GM12865 (cell line): ENCODE data around the gene WDR1.

Experiments
- DNase-seq: peaks from one replicate; pipeline ENCODE4 v3.0.0; 2010; ENCODE audit warnings: low read depth
- H3K4me3 ChIP-seq: 2 replicates; pipeline ENCODE4 v1.5.1; 2011; ENCODE audit warnings: mild to moderate bottlenecking, low read depth, low read length, control low read depth
- CTCF ChIP-seq: IDR thresholded peaks from 2 replicates; pipeline ENCODE4 v1.5.1; 2011; ENCODE audit warnings: low read length, control low read depth, low read depth, inconsistent platforms; ENCODE audit not compliant: insufficient read depth; ENCODE audit errors: missing control alignments

The WDR1 gene

GRCh38 chr4:10030972-10031667 is 85.5 kb downstream of the WDR1 start:
- TF ChIP-seq CTCF = no peak
- no peak for DNase-seq
- no peak overlapping the region for H3K4me3 ChIP-seq

GRCh38 chr4:10029403-10029802 is 87.2 kb downstream of the WDR1 start:
- DNase-seq = no peak
- no peak overlapping the region for H3K4me3 ChIP-seq
- TF ChIP-seq CTCF = no peak

- no peak overlapping the region for H3K4me3 ChIP-seq
- TF ChIP-seq CTCF = no peak
- no peak for DNase-seq
These were observed 87.7 kb downstream of the WDR1 start for GRCh38 chr4:10028910-10029309.

GRCh38 chr4:10026485-10026884 is 90.1 kb downstream of the WDR1 start:
- DNase-seq = no peak
- TF ChIP-seq CTCF = no peak
- H3K4me3 ChIP-seq = no peak overlapping the region

GRCh38 chr4:10025230-10025806 is 91.3 kb downstream of the WDR1 start:
- no peak overlapping the region for H3K4me3 ChIP-seq
- no peak for DNase-seq
- TF ChIP-seq CTCF = no peak
